Subcutaneous abdominal adipose tissue (tissue), 5 donors: ENCODE data around the gene HPF1.
"Not testable (repeated sequence)": the region's sequence is repeated elsewhere in the genome, so short reads cannot be mapped to it uniquely, and the experiment has no call there.

Source experiments
- H3K27ac ChIP-seq: one replicate; pipeline ENCODE4 v1.7.0; 2013; ENCODE audit warnings: low read depth, mild to moderate bottlenecking, inconsistent platforms, low read length, moderate library complexity
- H3K27me3 ChIP-seq, 5 donors: one replicate each; pipeline ENCODE4 v1.7.0; 2013; ENCODE audit warnings: low read length in 5 of 5, inconsistent platforms in 1 of 5; ENCODE audit not compliant: control insufficient read depth in 5 of 5, insufficient read depth in 4 of 5
- H3K36me3 ChIP-seq, 5 donors: one replicate each; pipeline ENCODE4 v1.7.0; 2013; ENCODE audit warnings: low read length in 5 of 5; ENCODE audit not compliant: control insufficient read depth in 5 of 5, insufficient read depth in 5 of 5
- H3K4me1 ChIP-seq, 5 donors: one replicate each; pipeline ENCODE4 v1.7.0; 2013; ENCODE audit warnings: low read length in 5 of 5, mild to moderate bottlenecking in 3 of 5, moderate library complexity in 1 of 5; ENCODE audit not compliant: control insufficient read depth in 5 of 5, insufficient read depth in 5 of 5
- H3K4me3 ChIP-seq, 5 donors: one replicate each; pipeline ENCODE4 v1.7.0; 2013; ENCODE audit warnings: low read length in 5 of 5, low read depth in 1 of 5
- H3K9ac ChIP-seq, 5 donors: one replicate each; pipeline ENCODE4 v1.7.0; 2013; ENCODE audit warnings: low read length in 5 of 5, mild to moderate bottlenecking in 4 of 5, moderate library complexity in 3 of 5
- H3K9me3 ChIP-seq, 5 donors: one replicate each; pipeline ENCODE4 v1.7.0; 2013; ENCODE audit warnings: low read length in 5 of 5; ENCODE audit not compliant: control insufficient read depth in 5 of 5
- donor health status: healthy.
- donor health status: healthy.
- donor health status: healthy.
- donor health status: healthy.
- donor health status: healthy.

Gene HPF1

DNA sequence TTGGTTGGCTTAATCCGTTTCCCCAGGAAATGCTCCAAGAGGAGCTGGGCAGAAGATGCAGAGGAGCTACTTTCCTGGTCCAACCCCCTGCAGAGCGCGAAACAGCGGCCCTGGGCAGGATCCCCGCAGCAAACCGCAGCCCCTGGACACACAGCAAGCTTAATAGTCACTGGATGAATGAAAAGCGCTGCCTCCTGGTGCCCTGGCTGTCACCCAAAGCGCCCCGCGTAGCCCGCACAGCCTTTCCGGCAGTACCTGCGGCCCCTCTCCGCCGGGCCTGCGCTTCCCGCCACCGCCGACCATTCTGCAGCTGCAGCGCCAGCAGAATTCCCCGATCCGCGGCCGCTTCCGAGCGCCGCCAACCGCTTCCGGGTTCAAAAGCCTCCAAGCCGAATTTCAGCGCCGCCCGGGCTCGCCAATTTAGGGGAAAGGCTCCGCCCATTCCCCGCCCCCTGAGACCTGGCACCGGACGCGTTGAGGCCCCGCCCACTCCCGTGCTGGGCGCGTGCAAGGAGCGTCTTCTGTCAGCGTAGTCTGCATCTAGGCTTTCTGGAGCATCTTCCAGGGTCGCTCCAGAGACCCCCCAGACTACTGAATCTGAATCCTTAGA is at the start of gene HPF1:
Gene HPF1 (minus strand): TSS at position 370 of the 610 bp plus-strand sequence. CDS start 67 bp downstream, at position 303.
- Histone ChIP-seq H3K9me3 (no peaks in the 10 kb centered on the region), H3K4me3 (peak within 1 kb of the TSS; percentile 86 to 96 (median 89)), H3K9ac (peak within 1 kb of the TSS; percentile 43 to 97 (median 81)), H3K4me1 (peaks cover 4 to 28% (median 25%) of the 10 kb centered on the region in 5 donors), H3K27me3 (no peaks in the 10 kb centered on the region), H3K36me3 (peaks cover under 1 to 6% (median 3%) of the 10 kb centered on the region in 5 donors), H3K27ac (peak within 1 kb of the TSS; percentile 56)

DNA sequence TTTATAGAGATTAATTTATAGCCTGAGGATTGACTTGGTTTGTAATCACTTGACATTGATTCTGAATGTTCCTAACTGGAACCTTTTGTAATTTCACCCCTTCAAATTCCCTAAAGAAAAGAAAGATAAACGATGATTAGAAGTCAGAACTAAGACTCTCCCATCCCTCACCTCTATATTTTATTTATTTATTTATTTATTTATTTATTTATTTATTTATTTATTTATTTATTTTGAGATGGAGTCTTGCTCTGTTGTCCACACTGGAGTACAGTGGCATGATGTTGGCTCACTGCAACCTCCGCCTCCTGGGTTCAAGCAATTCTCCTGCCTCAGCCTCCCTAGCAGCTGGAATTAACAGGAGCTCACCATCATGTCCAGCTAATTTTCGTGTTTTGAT is 49.0 kb upstream of the HPF1 start:
- H3K9me3 ChIP-seq, H3K4me1 ChIP-seq, H3K27ac ChIP-seq, H3K9ac ChIP-seq, H3K36me3 ChIP-seq, H3K4me3 ChIP-seq, H3K27me3 ChIP-seq: not testable (repeated sequence)

- no peak overlapping the region for H3K9ac ChIP-seq
- no peaks in the 10 kb centered on the region for H3K36me3 ChIP-seq
Measured at GRCh38 chr4:169803413-169803812, 45.7 kb upstream of the HPF1 start.

GRCh38 chr4:169802873-169803272 is 45.1 kb upstream of the HPF1 start:
- Histone ChIP-seq H3K9me3 (peaks cover 0 to 4% (median 0%) of the 10 kb centered on the region in 5 donors), H3K27ac (no peak overlapping the region), H3K9ac (no peak overlapping the region), H3K4me3 (no peak overlapping the region), H3K27me3 (no peaks in the 10 kb centered on the region), H3K4me1 (no peaks in the 10 kb centered on the region), H3K36me3 (no peaks in the 10 kb centered on the region)

More at GRCh38 chr4:169803413-169803812, 45.7 kb upstream of the HPF1 start:
- no peaks in the 10 kb centered on the region for H3K27me3 ChIP-seq
- H3K4me1 ChIP-seq = no peaks in the 10 kb centered on the region
- no peak overlapping the region for H3K27ac ChIP-seq
- no peak overlapping the region for H3K4me3 ChIP-seq
- H3K9me3 ChIP-seq = peaks cover 0 to 4% (median 0%) of the 10 kb centered on the region in 5 donors

DNA sequence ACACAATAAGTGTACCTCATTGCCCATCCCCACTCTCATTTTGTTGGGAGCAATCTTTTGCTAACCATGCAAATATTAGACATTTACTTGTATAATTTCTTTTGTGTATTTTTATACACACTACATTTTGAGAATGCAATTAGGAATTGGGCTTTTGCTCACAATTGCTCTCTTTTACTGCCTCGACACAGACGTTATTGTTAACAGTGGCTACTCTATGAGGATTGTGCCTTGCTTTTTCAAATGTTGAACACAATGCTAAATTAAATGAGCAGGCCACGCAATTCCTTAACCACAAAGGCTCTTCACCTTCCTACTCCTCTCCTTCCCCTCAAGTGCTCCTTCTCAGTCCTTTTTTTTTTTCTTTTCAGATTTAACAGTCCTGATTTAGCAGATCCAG is 42.8 kb upstream of the HPF1 start:
- Histone ChIP-seq H3K9me3 (peaks cover 0 to under 1% (median 0%) of the 10 kb centered on the region in 5 donors), H3K27ac (no peak overlapping the region), H3K36me3 (no peaks in the 10 kb centered on the region), H3K4me1 (no peaks in the 10 kb centered on the region), H3K4me3 (no peak overlapping the region), H3K9ac (no peak overlapping the region), H3K27me3 (no peaks in the 10 kb centered on the region)

DNA sequence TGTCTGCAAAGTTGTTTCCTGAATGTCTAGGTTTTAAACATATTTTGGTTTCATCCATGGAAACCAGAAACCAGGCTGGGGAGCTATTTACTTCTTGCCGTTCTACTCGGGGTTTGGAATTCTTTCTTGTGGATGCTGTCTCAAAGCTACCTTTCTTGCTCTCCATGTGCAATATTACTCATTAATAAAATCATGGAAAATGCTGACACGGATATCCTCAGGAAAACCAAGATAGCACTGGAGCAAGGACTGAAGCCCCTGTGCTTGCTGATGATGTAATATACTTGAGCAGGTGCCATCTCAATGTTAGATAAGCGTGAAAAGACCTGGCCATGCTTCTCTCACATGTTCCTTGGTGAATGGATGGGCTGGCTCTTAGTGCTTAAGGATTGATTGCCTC is 41.5 kb upstream of the HPF1 start:
- no peaks in the 10 kb centered on the region for H3K4me1 ChIP-seq
- H3K27me3 ChIP-seq = no peaks in the 10 kb centered on the region
- no peaks in the 10 kb centered on the region for H3K9me3 ChIP-seq
- no peak overlapping the region for H3K27ac ChIP-seq
- H3K9ac ChIP-seq = no peak overlapping the region
- no peaks in the 10 kb centered on the region for H3K36me3 ChIP-seq
- no peak overlapping the region for H3K4me3 ChIP-seq

DNA sequence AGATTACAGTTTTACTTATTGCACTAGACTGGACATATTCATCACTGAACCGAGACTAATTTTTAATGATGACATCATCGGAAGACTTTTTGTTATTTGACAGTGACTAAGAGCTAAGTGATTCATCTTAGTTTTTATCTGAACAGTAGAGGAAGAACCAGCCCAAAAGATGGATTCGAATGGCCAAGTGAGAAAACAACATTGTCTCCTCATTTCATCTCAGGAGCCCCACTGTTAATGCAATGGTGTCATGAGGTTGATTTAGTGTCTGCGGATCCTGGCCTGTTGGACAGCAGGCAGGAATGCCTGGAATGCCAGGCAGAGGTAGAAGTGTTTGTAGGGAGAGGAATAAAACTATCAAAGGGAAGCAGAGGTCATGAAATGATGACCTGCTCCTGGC is 37.8 kb upstream of the HPF1 start:
- Histone ChIP-seq H3K27me3 (peaks cover 0 to 5% (median under 1%) of the 10 kb centered on the region in 5 donors), H3K36me3 (no peaks in the 10 kb centered on the region), H3K4me1 (peaks cover 0 to 9% (median 8%) of the 10 kb centered on the region in 5 donors), H3K4me3 (no peak overlapping the region), H3K9me3 (no peaks in the 10 kb centered on the region), H3K27ac (no peak overlapping the region), H3K9ac (no peak overlapping the region)

DNA sequence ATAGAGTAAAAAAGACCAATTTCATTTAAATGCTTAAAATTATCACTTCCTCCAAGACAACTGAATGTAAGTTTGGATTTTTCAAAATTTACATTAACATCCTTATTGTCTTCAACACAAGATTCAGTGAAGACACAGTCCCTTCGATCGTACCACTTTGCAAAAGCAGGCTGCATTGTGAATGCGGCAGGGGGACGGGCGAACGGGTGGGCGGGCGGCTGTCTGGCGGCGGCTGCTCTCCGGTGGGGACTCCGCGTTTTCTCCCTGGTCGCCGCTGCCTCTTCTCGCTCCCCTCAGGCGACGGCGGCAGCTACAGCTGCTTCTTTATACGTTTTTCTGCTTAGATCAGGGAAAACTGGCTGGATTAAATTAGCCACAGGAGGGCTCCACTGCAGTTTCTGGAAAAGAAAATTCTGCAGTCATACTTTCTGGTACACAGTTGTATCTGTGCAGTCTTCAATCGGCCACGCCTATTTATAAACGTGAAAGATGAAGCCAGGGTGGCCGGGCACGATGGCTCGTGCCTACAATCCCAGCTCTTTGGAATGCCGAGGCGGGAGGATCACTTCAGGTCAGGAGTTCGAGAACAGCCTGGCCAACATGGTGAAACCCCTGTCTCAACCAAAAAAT is 33.9 kb upstream of the HPF1 start:
- H3K27ac ChIP-seq = no peak overlapping the region
- H3K9ac ChIP-seq = no peak overlapping the region
- peak overlapping the region in 4 of 5 donors; percentile 28 to 53 (median 37) for H3K4me3 ChIP-seq
- H3K9me3 ChIP-seq = no peaks in the 10 kb centered on the region
- peaks cover 0 to 9% (median 8%) of the 10 kb centered on the region in 5 donors for H3K4me1 ChIP-seq
- no peaks in the 10 kb centered on the region for H3K36me3 ChIP-seq
- peaks cover 13 to 23% (median 20%) of the 10 kb centered on the region in 5 donors for H3K27me3 ChIP-seq

GRCh38 chr4:169791062-169791461 is 33.3 kb upstream of the HPF1 start:
- Histone ChIP-seq H3K27ac (no peak overlapping the region), H3K27me3 (peaks cover 14 to 23% (median 20%) of the 10 kb centered on the region in 5 donors), H3K9ac (no peak overlapping the region), H3K4me3 (no peak overlapping the region), H3K36me3 (no peaks in the 10 kb centered on the region), H3K9me3 (no peaks in the 10 kb centered on the region), H3K4me1 (peaks cover 0 to 9% (median 8%) of the 10 kb centered on the region in 5 donors)
